ENCODE data around the gene CTPS2.

DNA sequence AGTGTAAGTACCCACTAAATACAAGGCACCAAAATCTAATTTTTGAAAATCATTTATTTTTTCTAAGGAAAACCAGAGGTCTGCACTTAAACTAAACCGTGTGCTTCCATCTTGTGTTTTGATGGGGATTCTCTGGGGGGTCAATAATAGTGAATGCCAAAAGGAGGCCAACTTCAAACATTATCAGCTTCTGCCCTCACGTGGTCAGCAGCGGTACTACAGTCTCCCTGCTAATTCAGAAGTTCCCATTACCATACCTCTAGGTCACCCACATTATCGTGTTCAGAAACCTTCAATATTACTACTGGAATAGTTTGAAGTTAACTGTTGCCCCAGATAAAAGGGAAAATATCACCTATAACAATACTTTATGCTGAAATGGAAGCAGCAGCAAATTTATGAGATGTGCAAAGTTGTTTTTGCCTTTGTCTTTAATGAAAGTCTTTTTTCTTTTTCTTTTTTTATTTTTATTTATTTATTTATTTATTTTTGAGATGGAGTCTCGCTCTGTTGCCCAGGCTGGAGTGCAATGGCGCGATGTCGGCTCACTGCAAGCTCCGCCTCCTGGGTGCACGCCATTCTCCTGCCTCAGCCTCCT is 17.3 kb downstream of the CTPS2 start:
- TF ChIP-seq, protein P1, sequence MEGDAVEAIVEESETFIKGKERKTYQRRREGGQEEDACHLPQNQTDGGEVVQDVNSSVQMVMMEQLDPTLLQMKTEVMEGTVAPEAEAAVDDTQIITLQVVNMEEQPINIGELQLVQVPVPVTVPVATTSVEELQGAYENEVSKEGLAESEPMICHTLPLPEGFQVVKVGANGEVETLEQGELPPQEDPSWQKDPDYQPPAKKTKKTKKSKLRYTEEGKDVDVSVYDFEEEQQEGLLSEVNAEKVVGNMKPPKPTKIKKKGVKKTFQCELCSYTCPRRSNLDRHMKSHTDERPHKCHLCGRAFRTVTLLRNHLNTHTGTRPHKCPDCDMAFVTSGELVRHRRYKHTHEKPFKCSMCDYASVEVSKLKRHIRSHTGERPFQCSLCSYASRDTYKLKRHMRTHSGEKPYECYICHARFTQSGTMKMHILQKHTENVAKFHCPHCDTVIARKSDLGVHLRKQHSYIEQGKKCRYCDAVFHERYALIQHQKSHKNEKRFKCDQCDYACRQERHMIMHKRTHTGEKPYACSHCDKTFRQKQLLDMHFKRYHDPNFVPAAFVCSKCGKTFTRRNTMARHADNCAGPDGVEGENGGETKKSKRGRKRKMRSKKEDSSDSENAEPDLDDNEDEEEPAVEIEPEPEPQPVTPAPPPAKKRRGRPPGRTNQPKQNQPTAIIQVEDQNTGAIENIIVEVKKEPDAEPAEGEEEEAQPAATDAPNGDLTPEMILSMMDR (IDR thresholded peaks at IDR 0.05 in 2 of 3, conservative IDR thresholded peaks at IDR 0.05 in 1 of 3; ENCODE audit: borderline replicate concordance in 1 of 3, insufficient read depth in 1 of 3, low read depth in 2 of 3, low read length in 2 of 3) = peak; percentile 29 to 76 (median 69); a peak in 4 of 6 replicates
- TF ChIP-seq, protein P2, sequence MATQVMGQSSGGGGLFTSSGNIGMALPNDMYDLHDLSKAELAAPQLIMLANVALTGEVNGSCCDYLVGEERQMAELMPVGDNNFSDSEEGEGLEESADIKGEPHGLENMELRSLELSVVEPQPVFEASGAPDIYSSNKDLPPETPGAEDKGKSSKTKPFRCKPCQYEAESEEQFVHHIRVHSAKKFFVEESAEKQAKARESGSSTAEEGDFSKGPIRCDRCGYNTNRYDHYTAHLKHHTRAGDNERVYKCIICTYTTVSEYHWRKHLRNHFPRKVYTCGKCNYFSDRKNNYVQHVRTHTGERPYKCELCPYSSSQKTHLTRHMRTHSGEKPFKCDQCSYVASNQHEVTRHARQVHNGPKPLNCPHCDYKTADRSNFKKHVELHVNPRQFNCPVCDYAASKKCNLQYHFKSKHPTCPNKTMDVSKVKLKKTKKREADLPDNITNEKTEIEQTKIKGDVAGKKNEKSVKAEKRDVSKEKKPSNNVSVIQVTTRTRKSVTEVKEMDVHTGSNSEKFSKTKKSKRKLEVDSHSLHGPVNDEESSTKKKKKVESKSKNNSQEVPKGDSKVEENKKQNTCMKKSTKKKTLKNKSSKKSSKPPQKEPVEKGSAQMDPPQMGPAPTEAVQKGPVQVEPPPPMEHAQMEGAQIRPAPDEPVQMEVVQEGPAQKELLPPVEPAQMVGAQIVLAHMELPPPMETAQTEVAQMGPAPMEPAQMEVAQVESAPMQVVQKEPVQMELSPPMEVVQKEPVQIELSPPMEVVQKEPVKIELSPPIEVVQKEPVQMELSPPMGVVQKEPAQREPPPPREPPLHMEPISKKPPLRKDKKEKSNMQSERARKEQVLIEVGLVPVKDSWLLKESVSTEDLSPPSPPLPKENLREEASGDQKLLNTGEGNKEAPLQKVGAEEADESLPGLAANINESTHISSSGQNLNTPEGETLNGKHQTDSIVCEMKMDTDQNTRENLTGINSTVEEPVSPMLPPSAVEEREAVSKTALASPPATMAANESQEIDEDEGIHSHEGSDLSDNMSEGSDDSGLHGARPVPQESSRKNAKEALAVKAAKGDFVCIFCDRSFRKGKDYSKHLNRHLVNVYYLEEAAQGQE (IDR thresholded peaks at IDR 0.05; ENCODE audit: low read depth) = no peak
- TF ChIP-seq POLR2AphosphoS5 (IDR thresholded peaks at IDR 0.05; ENCODE audit: low read depth, low read length) (no peak), POLR2A (IDR thresholded peaks at IDR 0.05; ENCODE audit: borderline replicate concordance, extremely low read depth, insufficient read depth, insufficient read length) (no peak), CEBPB (IDR thresholded peaks at IDR 0.05; ENCODE audit: low read depth) (no peak), SP1 (IDR thresholded peaks at IDR 0.05; ENCODE audit: low read depth) (no peak), SRF (IDR thresholded peaks at IDR 0.05; ENCODE audit: low read depth) (no peak), RAD21 (IDR thresholded peaks at IDR 0.05; ENCODE audit: low read depth) (peak; percentile 60)

All from HCT116 (cell line).